Stimulated activated CD8-positive, alpha-beta memory T cell treated with anti-CD3 and anti-CD28 coated beads, Interleukin-4, amount 100 ng/mL, for 24 hours (primary cell): ENCODE results near the gene MS4A18.
"Not testable (repeated sequence)": the region's sequence is repeated elsewhere in the genome, so short reads cannot be mapped to it uniquely, and the experiment has no call there.

Source experiments
- DNase-seq: peaks from one replicate; pipeline ENCODE4 v3.0.0-alpha.2; 2020; ENCODE audit warnings: low read depth

The MS4A18 gene

DNA sequence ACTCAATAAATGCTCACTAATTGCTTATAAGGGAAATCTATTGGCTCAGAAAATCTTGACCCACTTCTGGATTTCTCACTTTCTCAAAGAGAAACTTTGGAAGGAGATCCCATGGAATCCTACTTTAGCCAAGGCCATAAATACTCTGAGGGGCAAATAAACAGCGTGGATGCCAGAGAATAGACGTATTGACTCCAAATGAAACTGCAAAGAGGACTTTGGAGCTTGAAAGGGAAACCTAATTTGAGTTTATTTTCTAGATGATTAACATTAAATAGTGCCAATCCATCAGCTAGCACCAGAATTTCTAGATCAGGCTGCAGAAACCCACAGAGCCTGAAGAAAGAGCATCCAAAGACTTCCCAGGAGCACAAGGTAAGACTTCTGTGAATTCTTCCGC, at the start of gene MS4A18:
MS4A18 (plus strand) TSS at position 301 of the 400 bp plus-strand sequence.
- DNase-seq, result no peak

GRCh38 chr11:60678231-60678630, 46.3 kb upstream of the MS4A18 start:
- not testable (repeated sequence) for DNase-seq

GRCh38 chr11:60679879-60680278, 44.6 kb upstream of the MS4A18 start:
- DNase-seq, result no peak

DNA sequence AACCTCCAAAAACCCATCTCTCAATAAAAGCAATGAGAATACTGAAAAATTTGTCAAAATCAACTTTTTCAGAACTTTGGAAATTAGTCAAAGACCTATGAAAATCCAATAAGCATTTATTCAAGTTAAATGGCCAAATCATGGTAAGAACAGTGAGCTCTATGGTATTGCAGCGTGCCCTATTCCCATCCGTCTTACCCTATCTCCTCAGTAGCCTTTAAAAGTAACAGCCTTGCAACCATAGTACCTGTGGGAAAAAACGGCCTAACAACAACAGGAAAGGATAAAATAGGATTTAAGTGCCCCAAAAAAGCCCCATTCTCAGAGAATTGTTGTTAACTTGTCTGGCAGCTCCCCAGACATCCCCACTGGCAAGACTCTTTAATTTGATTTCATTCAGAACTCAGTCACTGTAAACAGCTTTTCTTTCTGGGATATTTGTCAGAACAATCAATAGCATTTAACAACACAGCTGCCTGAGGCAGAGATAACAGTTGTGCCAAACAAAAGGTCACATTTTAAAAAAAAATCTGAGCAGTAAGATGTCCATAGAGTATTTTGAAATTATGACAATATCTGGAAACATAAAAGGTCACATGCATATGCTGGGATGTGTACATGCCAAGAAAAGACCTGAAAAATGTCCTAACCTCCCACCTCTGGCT, 43.9 kb upstream of the MS4A18 start:
- DNase-seq, result no peak

DNA sequence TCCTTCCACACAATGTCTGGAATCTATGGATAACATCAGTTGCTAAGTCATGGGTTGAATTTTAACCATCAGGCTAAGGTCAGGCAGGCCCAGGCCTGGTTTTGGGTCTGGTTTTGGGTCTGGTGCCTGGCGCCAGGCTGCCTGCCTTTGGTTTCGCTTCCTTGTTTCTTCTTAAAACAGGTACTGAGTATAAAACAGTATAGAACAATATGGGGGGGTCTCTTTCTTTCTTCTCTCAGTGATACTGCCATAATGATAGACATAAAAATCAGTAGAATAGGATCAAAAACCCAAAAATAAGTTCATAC, 40.0 kb upstream of the MS4A18 start:
- not testable (repeated sequence) for DNase-seq

DNA sequence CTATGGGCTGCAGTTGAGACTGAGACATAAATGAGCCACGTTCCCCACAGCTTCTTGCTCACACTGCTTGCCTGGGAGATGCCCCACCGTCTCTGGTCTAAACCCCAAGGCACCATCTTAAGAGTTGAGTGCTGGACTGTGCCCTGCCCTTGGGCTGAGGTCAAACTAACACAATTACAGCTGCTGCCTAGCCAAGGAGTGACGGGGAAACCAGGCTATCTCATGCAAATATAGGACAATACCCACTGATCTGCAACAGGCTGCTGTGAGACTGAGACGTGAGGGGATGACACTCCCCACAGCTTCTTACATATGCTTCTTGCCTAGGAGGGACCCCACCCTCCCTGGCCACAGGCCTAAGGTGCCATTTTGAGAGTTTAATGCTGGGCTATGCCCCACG, 32.9 kb upstream of the MS4A18 start:
- no peak for DNase-seq

GRCh38 chr11:60699284-60699691, 25.2 kb upstream of the MS4A18 start, which contains the start of gene MS4A8:
MS4A8 (plus strand) TSS chr11:60699612; CDS start chr11:60700861, 1,249 bp downstream.
- DNase-seq, result no peak

- DNase-seq, result no peak
Measured at GRCh38 chr11:60699936-60700335, 24.6 kb upstream of the MS4A18 start.

DNA sequence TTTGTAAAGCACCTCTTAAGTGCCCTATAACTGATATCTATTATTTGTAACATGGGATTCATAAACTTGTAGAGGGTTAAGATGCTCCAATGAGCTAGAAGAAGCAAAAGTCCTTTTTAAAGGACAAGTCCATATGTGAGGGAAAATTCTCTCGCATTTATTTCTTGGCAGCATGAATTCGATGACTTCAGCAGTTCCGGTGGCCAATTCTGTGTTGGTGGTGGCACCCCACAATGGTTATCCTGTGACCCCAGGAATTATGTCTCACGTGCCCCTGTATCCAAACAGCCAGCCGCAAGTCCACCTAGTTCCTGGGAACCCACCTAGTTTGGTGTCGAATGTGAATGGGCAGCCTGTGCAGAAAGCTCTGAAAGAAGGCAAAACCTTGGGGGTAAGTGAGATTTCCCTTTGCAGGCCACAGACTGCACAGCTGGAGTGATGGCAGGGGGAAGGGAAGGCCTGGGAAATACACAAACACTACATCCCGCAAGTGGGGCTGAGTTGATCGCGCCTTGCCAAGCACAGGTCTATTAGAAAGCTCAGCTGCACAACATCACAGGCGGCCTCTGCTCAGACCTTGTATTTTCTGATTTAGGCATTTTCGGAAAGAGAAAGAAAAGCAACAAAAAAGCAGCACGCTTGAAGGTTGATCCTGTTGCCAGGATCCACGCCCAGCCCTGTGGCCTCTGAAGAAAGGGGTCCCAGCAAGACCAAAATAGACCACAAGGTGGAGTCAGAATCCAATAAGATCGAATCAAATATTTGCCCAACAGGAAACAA, 23.6 kb upstream of the MS4A18 start:
- DNase-seq, result no peak

GRCh38 chr11:60701469-60701818, 23.1 kb upstream of the MS4A18 start:
- no peak for DNase-seq

DNA sequence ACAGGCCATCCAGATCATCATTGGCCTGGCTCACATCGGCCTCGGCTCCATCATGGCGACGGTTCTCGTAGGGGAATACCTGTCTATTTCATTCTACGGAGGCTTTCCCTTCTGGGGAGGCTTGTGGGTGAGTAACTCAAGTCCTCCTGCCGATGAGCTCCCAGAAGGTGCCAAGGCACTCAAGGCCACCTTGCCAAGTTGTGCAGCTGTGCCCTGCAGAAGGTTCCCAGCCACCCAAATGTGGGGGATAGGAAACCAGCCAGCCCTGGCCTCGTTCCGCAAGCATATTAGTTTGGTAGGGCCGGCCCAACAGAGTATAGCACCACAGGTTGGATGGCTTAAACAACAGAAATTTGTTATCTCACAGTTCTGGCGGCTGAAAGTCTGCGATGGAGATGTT, 21.1 kb upstream of the MS4A18 start:
- DNase-seq, result no peak

- no peak for DNase-seq
Measured at GRCh38 chr11:60705895-60706294, 18.6 kb upstream of the MS4A18 start.

- no peak for DNase-seq
Measured at GRCh38 chr11:60706931-60707330, 17.6 kb upstream of the MS4A18 start.

DNA sequence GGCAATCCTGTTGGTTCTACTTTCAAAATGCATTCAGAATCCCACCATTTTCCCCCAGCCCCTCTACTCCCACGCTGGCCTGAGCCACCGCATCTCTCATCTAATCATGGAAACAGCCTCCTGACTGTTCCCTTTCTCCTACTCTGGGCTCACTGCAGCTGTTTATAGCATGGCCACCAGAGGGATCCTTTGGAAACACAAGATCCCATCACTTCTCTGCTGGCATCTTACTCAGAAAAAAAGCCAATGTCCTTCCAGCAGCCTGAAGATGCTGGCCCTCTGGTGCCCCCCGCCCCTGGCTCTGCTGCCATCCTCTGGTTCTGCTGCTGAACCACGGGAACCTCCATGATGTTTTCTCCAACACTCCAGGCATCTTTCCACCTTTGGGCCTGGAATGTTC, 14.0 kb upstream of the MS4A18 start:
- no peak for DNase-seq

DNA sequence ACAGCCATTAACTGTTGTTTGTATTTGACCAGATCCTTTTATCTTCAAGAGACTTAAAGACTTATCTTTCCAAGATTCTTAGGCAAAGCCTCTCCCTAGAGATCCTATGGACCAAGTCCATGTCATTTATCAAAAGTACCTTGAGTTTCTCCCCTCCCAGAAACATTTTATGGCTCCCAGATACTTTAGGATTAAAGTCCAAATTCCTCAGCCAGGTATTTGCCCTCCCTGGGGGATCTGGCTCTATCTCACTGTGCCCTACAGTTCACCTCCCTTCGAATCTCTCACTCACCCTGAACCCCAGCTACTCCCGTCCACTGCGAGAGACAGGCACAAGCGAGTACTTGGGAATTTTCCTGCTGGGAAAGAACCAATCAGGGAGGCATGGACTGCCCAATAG, 13.2 kb upstream of the MS4A18 start:
- no peak for DNase-seq

- not testable (repeated sequence) for DNase-seq
Measured at GRCh38 chr11:60713423-60713822, 11.1 kb upstream of the MS4A18 start.

- DNase-seq, result no peak
Measured at GRCh38 chr11:60717956-60718355, 6.6 kb upstream of the MS4A18 start.

DNA sequence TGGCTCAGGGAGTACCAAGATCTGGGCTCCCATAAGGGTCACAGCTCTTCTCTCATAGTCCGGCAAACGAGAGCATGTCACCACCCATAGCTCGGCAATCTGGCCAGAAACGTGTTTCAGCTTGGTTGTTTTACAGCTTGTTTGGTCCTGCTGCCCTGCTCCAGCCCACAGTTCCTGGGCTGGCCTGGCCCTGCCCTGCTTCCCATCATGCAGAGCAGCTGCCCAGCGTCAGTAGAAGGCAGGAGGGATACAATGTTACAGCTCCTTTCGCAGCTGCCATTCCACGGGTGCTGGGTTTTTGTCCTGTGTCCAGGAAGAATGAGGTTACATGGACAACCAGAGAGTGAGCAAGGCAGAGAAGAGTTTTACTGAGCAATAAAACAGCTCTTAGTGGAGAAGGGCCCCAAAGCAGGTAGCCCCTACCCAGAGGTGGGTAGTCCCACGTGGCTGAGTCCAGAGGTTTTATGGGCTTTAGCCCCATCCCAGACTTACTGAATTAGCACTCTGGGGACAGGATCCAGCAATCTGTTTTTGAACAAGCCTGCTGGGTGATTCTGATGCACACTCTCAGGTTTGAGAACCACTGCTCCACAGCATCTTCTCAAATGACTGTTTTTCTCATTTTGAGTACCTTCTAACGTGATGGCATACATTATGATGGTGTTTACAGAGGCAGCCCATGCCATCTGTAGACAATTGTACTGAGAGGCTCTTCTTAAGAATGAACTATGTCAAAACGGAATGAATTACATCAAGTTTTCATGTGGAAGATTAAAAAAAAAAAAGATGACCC, 5.8 kb upstream of the MS4A18 start:
- DNase-seq, result no peak

DNA sequence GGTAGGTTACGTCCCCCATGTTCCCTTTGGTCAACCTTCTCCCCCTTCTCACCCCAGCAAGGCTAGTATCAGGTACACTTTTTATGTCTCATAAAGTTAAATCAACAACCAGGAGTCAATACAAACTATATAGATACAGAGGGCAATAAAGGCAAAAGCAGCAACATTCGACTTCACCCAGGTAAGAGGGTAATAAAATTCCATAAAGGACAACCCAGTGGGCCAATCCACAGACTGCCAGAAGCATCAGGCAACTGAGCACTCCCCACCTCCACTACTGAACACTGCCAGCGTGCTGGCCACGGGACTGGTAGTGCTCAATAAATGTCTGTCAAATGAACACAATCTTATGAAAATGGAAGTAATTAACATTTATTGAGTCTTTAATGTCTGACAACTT, 5.1 kb upstream of the MS4A18 start:
- no peak for DNase-seq

DNA sequence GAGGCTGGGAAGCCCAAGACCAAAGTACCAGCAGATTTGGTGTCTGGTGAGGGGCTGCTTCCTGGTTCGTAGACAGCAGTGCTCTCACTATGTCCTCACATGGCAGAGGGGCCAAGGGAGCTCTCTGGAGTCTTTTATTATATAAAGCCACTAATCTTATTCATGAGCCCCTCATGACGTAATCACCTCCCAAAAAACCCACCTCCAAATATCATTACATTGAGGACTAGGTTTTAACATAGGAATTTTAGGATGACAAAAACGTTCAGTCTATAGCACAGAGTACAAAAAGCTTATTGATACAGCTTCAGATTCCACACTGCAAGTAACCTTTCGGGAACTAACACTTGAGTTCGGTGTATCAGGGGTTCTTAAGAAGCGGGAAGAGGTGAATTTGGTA, 4.1 kb upstream of the MS4A18 start:
- DNase-seq, result no peak

GRCh38 chr11:60725592-60725991, 1.1 kb downstream of the MS4A18 start:
- DNase-seq, result no peak

- no peak for DNase-seq
Measured at GRCh38 chr11:60731586-60731985, 7.1 kb downstream of the MS4A18 start.

GRCh38 chr11:60734279-60734678, 9.8 kb downstream of the MS4A18 start:
- no peak for DNase-seq
